HuH-7 (cell line): ENCODE results near the gene MED25.

ENCODE experiments used
- DNase-seq: peaks from one replicate; pipeline ENCODE4 v3.0.0; 2011; ENCODE audit warnings: low spot score

MED25 gene

DNA sequence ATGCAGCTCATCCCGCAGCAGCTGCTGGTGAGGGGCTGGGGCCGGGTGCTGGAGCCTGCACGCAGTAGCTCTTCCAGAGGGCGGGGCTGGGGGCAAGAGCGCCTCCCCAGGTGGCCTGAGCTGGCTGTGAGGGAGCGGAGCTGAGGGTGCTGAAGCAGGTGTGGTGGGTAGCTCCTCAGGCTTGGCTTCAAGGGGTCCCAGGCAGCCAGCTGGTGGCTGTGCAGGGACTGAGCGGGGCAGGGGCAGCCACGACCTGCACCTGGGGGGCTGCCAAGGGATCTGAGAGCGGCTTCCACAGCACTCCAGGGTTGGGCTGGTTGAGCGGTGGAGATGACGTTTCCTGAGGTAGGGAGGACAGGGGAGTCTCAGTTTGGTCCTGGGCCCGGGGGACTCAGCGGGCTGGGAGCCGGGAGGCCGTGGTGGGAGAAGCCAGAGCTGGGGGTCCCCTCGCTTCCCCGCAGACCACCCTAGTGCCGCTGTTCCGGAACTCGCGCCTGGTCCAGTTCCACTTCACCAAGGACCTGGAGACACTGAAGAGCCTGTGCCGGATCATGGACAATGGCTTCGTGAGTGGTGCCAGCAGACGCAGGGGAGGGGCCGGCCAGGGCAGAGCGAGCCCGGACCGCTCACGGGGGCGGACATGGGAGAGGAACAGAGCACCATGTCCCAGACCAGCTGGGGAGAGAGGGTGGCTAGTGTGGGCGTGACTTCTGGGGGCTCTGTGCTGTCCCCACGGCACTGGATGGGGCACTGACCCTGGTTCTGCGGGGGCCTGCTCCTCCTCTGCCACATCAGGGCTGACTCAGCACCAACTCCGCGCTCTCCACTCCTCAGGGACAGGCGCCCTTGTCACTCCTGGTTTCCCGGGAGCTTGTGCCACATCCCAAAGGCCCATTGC, 40.2 kb downstream of the MED25 start:
- DNase-seq, result no peak

DNA sequence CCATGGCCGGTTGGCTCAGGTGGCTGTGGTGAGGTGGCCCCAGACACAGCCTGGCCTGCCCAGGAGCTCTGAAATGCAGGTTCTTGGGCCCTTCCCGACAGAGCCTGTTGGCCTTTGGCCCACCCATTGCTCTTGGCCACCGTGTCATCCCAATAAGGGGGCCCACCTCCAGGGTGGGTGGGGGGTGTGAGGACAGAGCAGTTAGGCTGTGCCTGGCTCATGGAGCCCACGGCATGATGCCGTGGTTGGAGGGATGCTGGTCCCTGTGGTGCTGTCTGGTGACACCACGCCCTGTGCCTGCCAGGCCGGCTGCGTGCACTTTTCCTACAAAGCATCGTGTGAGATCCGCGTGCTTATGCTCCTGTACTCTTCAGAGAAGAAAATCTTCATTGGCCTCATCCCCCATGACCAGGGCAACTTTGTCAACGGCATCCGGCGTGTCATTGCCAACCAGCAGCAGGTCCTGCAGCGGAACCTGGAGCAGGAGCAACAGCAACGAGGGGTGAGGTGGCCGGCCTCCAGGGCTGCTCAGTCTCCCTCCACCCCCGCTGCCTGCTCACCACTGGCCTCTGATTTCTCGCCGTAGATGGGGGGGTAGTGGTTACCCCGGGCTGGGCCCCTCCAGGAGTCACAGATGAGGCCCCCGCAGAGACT, 41.7 kb downstream of the MED25 start:
- DNase-seq, result no peak

DNA sequence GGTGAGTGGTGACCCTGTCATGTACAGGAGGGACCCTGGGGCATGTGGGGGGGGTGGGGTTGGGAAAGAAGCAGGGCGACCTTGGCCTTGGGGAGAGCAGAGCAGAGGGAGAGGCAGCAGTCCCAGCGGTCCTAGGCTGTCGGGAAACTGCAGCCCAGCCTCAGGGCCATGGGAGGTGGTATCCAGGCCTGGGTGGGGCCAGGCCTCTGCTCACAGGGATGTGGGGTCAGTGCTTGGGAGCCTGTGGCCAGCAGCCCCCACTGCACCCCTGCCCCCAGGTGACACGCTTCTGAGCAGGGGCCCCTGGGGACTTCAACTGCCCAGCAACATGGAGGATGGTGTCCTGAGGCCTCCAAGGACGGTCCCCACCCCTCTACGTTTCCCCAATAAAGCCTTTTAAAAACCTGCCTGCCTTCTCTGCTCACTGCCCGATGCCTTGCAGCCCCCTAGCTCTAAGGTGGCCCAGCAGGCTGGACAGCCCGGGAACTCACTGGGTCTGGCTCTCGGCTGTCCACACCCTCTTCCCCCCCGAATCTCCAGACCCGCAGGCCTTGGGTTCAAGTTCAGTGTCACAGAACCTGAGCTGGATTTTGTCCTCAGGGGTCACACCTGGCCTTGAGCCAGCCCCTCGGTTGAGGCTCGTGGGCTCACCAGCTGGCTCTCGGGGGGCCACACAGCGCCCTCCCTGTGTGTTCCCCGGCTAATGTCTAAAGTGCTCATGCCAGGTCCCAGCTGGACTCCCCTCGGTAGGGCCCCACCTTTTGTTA, 42.4 kb downstream of the MED25 start:
- DNase-seq, result no peak

- no peak for DNase-seq
Observed at GRCh38 chr19:49861107-49861506, 43.0 kb downstream of the MED25 start.

GRCh38 chr19:49861541-49862378, 43.7 kb downstream of the MED25 start:
- DNase-seq, result no peak

GRCh38 chr19:49862391-49863253, 44.5 kb downstream of the MED25 start:
- peak; percentile 78 for DNase-seq

DNA sequence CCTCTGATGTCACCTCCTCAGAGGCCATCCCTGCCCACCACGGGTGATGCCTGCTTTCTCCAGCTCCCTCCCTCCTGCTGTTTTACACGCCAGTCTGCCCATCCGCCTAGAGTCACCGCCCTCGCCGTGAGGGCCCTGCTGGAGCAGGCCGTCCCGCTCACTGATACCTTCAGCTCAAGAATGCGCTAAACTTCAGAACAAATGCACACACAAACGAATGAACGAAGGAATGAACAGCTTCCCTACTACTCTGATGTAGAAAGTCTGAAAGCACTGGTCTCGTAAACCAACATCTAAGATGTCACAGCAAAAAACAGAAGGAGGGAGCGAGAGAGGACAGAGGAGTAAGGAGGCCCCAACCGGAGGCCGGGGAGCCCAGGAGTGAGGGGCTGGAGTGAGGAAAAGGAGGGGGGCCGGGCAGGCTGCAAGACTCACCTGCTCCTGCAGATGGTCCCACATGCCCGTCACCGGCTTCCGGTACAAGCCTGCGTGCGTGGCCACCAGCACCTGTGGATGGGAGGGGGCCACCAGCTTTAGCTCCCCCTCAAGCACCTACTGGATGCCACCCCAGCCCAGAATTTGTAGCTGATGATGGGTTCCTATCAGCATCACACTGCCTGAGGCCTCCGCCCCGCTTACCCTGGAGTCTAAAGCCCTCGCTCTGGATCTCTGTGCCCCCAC, 45.3 kb downstream of the MED25 start:
- DNase-seq, result no peak

DNA sequence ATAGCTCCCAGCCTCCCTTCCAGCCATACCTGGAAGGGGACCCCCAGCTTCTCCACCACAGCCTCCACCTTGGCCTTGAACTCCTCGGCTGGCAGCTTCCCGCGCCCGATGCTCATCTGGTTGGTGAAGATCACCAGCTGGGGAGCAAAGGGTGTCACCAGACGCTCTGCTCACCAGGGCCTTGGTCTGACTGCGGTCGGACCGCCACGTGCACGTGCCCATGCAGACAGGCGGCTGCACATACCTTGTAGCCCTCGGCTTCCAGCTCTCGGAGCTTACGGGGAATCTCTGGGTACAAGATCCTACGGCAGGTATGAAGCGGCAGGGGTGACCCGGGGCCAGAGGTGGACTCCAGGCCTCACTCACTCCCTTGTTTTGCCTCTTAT, 45.8 kb downstream of the MED25 start:
- DNase-seq, result no peak

GRCh38 chr19:49864890-49865289, 46.8 kb downstream of the MED25 start:
- no peak for DNase-seq

- DNase-seq, result peak; percentile 93
Observed at GRCh38 chr19:49866933-49867782, 49.1 kb downstream of the MED25 start, which contains the start of gene PNKP. Gene PNKP (minus strand): TSS chr19:49867576. CDS start chr19:49867204, 372 bp downstream.

GRCh38 chr19:49869009-49869483, 51.0 kb downstream of the MED25 start:
- peak; percentile 60 for DNase-seq

DNA sequence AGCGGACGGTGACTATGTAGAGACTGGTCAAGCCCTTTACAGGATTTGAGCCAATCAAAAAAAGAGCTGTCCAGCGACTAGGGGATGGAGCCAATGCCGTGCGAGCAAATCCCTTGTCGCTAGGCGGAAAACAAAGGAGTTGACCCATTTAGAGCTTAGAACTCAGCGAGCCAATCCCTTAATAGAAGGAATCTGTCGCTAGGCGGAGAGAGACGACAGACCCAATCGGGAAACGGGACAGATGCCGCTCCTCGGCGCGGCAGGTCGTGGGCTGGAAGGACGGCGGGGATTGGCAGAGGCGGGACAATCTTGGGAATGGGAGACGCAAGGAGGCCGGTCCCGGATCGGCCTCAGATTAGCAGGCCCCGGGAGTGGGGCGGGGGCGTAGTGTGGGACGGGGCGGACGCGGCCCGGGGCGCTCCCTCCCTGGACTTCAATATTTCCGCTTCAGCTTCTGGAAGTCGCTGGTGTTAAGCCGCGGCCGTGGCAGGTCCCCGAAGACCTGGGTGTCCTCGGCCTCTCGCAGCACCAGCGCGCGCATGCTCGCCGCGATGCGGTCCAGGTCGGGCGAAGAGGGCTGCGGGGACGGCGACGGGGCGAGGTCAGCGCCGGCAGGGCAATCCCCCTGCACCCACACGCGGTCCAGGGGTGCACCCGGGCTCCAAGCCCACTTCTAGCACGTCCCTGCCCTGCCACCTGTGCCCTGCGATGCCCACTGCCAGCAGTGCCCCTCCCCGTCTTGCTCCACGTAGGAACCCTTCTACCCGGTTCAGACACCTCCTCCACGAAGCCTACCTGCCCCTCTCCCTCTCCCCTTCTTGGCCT, 51.6 kb downstream of the MED25 start:
- DNase-seq, result peak; percentile 97

DNA sequence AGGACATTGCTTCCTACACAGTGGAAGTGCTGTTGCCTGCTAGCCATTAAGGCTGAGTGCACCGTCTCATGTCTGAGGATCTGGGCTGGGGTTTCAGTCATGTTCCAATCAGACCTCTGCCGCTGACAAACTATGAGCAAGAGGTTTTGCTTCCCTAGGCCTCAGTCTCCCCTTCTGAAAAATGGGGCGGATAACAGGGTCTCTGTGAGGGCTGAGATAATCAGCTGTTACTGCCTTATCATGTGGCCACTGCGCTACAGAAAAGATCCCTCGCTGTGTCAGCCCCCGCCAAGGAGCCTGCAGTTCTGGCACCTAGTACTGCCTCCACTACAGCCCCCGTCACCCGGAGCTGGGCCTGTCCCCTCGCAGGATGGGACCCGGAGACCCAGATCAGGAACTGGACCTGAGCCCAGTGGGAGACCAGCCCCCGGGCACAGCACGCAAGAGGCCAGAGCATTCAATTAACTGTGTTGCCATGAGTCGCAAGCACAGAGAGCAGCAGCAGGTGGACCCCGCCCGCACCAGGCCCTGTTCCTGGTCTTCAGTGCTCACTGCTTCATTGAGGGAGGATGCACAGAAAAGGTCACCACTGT, 52.3 kb downstream of the MED25 start:
- no peak for DNase-seq

- no peak for DNase-seq
Observed at GRCh38 chr19:49871349-49871985, 53.4 kb downstream of the MED25 start.

DNA sequence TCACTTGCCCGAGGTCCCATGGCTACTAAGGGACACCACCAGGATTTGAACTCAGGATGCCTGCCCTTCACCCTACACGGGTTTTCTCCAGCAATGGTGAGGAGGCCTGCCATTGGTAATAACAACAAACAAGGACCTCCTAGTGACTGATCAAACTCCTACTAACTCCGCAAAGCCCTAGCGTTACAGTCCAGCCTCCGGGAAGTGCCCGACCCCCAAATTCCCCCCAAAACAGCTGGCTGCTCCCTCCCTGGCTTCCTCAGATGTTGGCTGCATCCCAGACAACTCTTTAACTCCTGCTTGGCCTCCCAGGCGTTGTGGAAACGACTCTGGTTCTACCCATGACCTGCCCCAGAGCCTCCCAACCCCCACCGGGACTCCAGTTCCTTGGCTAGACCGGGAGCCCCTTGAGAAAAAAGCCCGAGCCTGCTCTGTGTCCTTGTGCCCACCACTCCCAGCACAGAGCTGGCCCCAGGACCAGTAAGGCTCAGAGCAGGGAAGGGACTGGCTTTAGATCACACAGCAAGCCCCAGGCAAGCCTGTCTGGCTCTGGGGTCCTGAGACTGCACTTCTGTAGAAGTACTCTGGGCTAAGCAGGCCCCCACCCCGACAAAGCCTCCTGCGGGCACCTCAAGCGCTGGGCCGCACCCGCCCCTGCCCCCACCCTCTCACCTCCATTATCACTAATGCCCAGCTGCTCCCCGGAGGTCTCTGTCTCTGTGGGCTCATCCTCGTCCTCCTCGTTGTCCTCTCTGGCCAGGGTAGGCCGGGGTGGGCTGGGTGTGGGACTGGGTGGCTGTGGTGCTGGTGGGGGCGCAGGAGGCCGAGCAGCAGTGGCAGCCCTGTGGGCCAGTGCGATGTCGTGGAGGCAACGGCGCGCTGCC, 54.4 kb downstream of the MED25 start:
- DNase-seq, result no peak

- DNase-seq, result no peak
Observed at GRCh38 chr19:49873129-49873521, 55.0 kb downstream of the MED25 start.
